Breast epithelium (tissue), 4 donors: ENCODE results near the gene FCHSD2. TPM values are rescaled to one million over a fixed set of nuclear protein-coding genes. Genes with fewer than 3 reads are reported as not detected.

Source experiments
- DNase-seq, 2 donors: peaks; one replicate each; pipeline ENCODE4 v3.0.0-alpha.2; 2019; ENCODE audit warnings: low spot score in 2 of 2
- H3K27ac ChIP-seq, 2 donors: fragments of 200-600 bp; sonication (generic) in 1 of 2; one replicate each; pipeline ENCODE4 v1.5.1; 2016 to 2019; ENCODE audit warnings: mild to moderate bottlenecking in 1 of 2
- H3K27me3 ChIP-seq, 2 donors: fragments of 200-600 bp; sonication (generic) in 1 of 2; one replicate each; pipeline versions ENCODE4 v1.5.1 to v1.6.0; 2017 to 2019; ENCODE audit warnings: control low read depth in 1 of 2, mild to moderate bottlenecking in 1 of 2
- H3K36me3 ChIP-seq: fragments of 200-600 bp; one replicate; pipeline ENCODE4 v1.5.1; 2019
- H3K4me1 ChIP-seq, 2 donors: fragments of 200-600 bp; sonication (generic); one replicate each; pipeline ENCODE4 v1.5.1; 2016 to 2019; ENCODE audit warnings: control low read depth in 1 of 2
- H3K4me3 ChIP-seq, 3 donors: fragments of 200-600 bp; sonication (generic); 1 replicate in 2 of 3; 2 replicates in 1 of 3; pipeline ENCODE4 v1.5.1; 2016 to 2019; ENCODE audit warnings: mild to moderate bottlenecking in 3 of 3, moderate library complexity in 2 of 3
- H3K9me3 ChIP-seq, 2 donors: fragments of 200-600 bp; sonication (generic) in 1 of 2; one replicate each; pipeline ENCODE4 v1.5.1; 2016 to 2019; ENCODE audit warnings: control low read depth in 1 of 2
- POLR2A ChIP-seq: fragments of 450-650 bp; IDR thresholded peaks from one replicate; pipeline ENCODE4 v1.6.1; 2016; ENCODE audit warnings: antibody characterized with exemption, mild to moderate bottlenecking, moderate library complexity
- POLR2AphosphoS5 ChIP-seq, 3 donors: sonication (generic); formaldehyde crosslinking; IDR thresholded peaks; one replicate each; pipeline ENCODE4 v1.6.1; 2017; ENCODE audit warnings: antibody characterized with exemption in 3 of 3
- intact Hi-C: fragments of 100-400 bp; cut with DNase I; formaldehyde crosslinking; loops from one replicate; pipeline ENCODE4 v1.15.1; 2023; ENCODE audit warnings: low total_unique reads
- total RNA-seq, 3 donors: library from RNA; depleted of rRNA; stranded (reverse); fragments of >200 nt; gene quantifications; one replicate each; pipeline ENCODE4 v1.1.0, GENCODE V29; 2016
- TF ChIP-seq, protein P1 (sequence below), 3 donors: fragments of 450-650 bp; IDR thresholded peaks; one replicate each; pipeline ENCODE4 v1.5.1; 2016 to 2017; ENCODE audit warnings: antibody characterized with exemption in 3 of 3, mild to moderate bottlenecking in 3 of 3, moderate library complexity in 3 of 3

The FCHSD2 gene
- total RNA-seq, 3 donors from 2014 or later, result 15.5 to 23.4 (median 19.0) TPM

DNA sequence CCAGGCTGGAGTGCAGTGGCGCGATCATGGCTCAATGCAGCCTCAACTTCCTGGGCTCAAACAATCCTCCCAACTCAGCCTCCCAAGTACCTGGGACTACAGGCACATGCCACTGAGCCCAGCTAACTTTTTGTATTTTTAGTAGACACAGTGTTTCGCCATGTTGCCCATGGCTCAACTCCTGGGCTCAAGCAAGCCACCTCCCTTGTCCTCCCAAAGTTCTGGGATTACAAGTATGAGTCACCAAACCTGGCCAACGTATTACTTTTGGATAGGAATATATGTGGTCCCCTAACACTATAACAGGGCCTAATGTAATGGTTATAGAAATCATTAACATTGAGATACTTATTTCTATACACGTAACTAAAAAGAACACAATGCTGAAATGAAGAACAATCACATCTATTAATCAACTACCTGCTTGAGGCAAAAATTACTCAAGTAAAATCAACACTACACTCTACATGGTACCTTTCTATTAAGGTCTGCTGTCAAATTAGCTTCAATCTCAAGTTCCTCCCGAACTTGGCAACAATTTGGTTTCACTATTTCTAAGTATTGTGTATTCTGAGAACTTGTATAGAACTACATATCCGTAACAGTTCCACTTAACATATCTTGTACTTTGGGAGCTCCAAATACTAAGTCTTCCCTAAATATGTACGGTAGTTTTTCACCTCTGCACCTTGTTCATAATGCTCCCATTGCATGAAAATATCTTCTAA lies 124.9 kb downstream of the FCHSD2 start:
- Histone ChIP-seq H3K27me3 (no peaks in the 10 kb centered on the region), H3K36me3 (peaks cover 4% of the 10 kb centered on the region), H3K9me3 (no peaks in the 10 kb centered on the region), H3K4me1 (no peaks in the 10 kb centered on the region), H3K27ac (no peak overlapping the region), H3K4me3 (no peak overlapping the region)
- intact Hi-C loops, result no loop called here
- TF ChIP-seq POLR2A, result no peak
- no peak for TF ChIP-seq POLR2AphosphoS5 (IDR thresholded peaks at IDR 0.05)
- TF ChIP-seq, protein P1, sequence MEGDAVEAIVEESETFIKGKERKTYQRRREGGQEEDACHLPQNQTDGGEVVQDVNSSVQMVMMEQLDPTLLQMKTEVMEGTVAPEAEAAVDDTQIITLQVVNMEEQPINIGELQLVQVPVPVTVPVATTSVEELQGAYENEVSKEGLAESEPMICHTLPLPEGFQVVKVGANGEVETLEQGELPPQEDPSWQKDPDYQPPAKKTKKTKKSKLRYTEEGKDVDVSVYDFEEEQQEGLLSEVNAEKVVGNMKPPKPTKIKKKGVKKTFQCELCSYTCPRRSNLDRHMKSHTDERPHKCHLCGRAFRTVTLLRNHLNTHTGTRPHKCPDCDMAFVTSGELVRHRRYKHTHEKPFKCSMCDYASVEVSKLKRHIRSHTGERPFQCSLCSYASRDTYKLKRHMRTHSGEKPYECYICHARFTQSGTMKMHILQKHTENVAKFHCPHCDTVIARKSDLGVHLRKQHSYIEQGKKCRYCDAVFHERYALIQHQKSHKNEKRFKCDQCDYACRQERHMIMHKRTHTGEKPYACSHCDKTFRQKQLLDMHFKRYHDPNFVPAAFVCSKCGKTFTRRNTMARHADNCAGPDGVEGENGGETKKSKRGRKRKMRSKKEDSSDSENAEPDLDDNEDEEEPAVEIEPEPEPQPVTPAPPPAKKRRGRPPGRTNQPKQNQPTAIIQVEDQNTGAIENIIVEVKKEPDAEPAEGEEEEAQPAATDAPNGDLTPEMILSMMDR (IDR thresholded peaks at IDR 0.05), result no peak
- no peak for DNase-seq

DNA sequence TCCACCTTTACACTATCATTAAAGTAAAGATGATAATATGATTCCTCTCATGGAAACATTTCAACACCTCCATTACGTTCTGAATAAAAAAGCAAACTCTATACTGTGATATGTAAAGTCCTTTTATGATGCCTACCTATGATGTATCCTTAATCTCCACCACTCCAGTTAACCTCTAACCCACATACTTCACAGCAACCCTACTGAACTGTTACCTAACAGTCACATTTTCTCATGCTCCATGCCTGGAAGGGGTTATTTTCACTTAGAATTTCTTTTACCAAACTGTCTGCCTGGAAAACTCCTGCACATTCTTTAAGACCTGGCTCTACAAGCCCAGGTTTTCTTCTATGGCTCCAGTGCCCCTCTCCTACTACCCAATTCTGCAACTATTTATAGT lies 129.1 kb downstream of the FCHSD2 start:
- Histone ChIP-seq H3K4me3 (no peak overlapping the region), H3K36me3 (peaks cover 4% of the 10 kb centered on the region), H3K27ac (no peak overlapping the region), H3K4me1 (no peaks in the 10 kb centered on the region), H3K27me3 (no peaks in the 10 kb centered on the region), H3K9me3 (peaks cover 10% of the 10 kb centered on the region in 2 donors)
- no peak for TF ChIP-seq POLR2AphosphoS5 (IDR thresholded peaks at IDR 0.05)
- TF ChIP-seq, protein P1 (IDR thresholded peaks at IDR 0.05), result no peak
- no peak for TF ChIP-seq POLR2A
- intact Hi-C loops, result no loop called here
- DNase-seq, result no peak

DNA sequence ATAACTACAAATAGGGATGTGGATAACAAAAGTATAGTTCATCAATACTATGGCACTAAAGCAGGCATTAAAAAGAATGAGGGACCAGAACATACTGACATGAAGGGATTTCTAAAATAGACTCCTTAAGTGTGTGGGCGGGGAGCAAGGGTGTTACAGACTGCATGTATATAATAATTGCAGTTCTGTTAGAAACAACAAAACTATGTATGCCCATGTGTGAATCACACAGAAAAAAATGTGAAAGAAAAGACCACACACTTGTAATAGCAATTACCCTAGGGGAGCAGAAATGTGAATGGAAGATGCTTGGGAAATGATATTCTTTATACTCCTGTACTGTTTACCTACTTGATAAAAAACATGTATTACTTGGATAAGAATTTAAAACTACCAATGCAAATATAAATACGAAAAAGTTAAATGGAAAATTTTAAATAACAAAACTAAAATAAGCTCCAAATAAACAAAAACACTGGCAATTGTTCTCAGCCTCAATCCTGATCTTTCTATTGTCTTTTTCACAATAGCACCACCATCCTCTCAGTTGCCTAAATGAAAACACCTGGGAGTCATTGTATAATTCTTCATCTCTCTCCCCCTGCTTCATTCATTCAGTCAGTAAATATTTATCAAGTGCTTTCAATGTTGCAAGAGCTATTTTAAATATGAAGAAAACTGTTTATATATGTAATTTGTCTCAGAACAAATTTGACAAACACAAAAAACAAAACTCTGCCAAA lies 129.8 kb downstream of the FCHSD2 start:
- no peak overlapping the region for H3K4me3 ChIP-seq
- no peak for DNase-seq
- intact Hi-C loops, result no loop called here
- H3K4me1 ChIP-seq, result no peaks in the 10 kb centered on the region
- H3K27ac ChIP-seq, result no peak overlapping the region
- H3K36me3 ChIP-seq, result peaks cover 4% of the 10 kb centered on the region
- peaks cover 10% of the 10 kb centered on the region in 2 donors for H3K9me3 ChIP-seq
- TF ChIP-seq POLR2AphosphoS5 (IDR thresholded peaks at IDR 0.05), result no peak
- no peak for TF ChIP-seq POLR2A
- no peaks in the 10 kb centered on the region for H3K27me3 ChIP-seq

DNA sequence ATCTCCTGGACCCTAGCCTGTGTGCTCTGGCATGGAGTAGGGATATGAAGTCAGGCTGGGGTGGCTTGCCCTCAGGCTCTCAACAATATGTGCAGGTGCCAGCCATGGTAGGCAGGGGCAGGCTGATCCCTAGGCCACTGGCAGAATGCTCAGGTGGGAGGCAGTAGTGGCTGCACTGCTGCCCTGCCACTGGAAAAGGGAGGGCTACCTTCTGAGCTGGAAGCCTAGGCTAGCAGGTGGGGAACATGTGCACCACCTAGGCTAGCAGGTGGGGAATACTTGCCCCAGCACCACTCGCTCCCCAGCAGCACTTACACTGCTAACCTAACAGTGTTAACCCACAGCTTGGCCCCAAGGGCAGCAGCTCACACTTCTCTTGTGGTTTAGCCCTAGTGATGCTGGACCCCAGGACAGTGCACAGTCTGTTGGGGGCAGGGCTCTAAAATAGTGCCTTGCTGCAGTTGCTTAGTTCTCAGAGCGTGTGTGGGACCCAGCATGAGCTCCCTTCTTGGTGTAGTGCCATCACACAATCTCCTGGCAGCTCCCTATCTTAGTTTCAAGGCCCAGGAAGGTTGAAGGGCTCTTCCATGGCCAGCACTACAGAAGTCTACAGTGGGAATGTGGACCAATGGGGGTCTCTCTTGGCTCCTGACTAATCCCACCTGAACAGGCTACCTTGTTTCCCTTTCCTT lies 130.8 kb downstream of the FCHSD2 start:
- Histone ChIP-seq H3K36me3 (peaks cover 4% of the 10 kb centered on the region), H3K4me1 (no peaks in the 10 kb centered on the region), H3K27me3 (no peaks in the 10 kb centered on the region), H3K4me3 (no peak overlapping the region), H3K27ac (no peak overlapping the region), H3K9me3 (peaks cover 10% of the 10 kb centered on the region in 2 donors)
- intact Hi-C loops, result no loop called here
- no peak for DNase-seq
- no peak for TF ChIP-seq POLR2AphosphoS5 (IDR thresholded peaks at IDR 0.05)
- TF ChIP-seq, protein P1 (IDR thresholded peaks at IDR 0.05), result no peak
- TF ChIP-seq POLR2A, result no peak

DNA sequence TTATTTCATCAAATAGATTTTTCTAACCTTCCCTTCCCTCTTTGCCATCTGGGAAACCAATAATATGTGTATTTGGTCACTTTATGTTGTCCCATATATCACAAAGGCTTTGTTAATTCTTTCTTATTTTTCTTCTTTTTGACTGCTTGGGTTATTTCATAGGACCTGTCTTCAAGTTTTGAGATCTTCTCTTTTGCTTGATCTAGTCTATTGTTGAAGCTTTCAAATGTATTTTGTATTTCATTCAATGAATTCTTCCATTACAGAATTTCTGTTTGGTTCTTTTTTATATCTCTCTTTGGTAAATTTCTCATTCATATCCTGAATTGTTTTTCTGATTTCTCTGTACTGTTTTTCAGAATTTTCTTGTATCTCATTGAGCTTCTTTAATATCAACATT lies 132.1 kb downstream of the FCHSD2 start:
- H3K4me1 ChIP-seq, result no peaks in the 10 kb centered on the region
- peaks cover 4% of the 10 kb centered on the region for H3K36me3 ChIP-seq
- no peak for DNase-seq
- H3K4me3 ChIP-seq, result no peak overlapping the region
- intact Hi-C loops, result no loop called here
- TF ChIP-seq POLR2AphosphoS5 (IDR thresholded peaks at IDR 0.05), result no peak
- TF ChIP-seq, protein P1 (IDR thresholded peaks at IDR 0.05), result no peak
- no peak for TF ChIP-seq POLR2A
- peaks cover 10% of the 10 kb centered on the region in 2 donors for H3K9me3 ChIP-seq
- H3K27ac ChIP-seq, result no peak overlapping the region
- H3K27me3 ChIP-seq, result no peaks in the 10 kb centered on the region
